Dedifferentiated amniotic fluid mesenchymal stem cell (primary cell): ENCODE results near the gene LAMP5.

ENCODE experiments used
- DNase-seq: peaks from one replicate; pipeline ENCODE4 v3.0.0-alpha.2; 2016; ENCODE audit errors: extremely low spot score

Gene LAMP5

GRCh38 chr20:9534025-9534424 is 19.6 kb downstream of the LAMP5 start:
- no peak for DNase-seq

- no peak for DNase-seq
These were observed 21.1 kb downstream of the LAMP5 start for GRCh38 chr20:9535449-9535848.

- DNase-seq: no peak
These were observed 28.8 kb downstream of the LAMP5 start for GRCh38 chr20:9543214-9543613.

- no peak for DNase-seq
These were observed 35.9 kb downstream of the LAMP5 start for GRCh38 chr20:9550283-9550682.

- DNase-seq: no peak
These were observed 36.5 kb downstream of the LAMP5 start for GRCh38 chr20:9550871-9551270.

GRCh38 chr20:9551808-9552550 is 37.6 kb downstream of the LAMP5 start:
- no peak for DNase-seq

- DNase-seq: no peak
These were observed 41.4 kb downstream of the LAMP5 start for GRCh38 chr20:9555781-9556180.

GRCh38 chr20:9557411-9557810 is 43.0 kb downstream of the LAMP5 start:
- no peak for DNase-seq

- DNase-seq: no peak
These were observed 51.6 kb downstream of the LAMP5 start for GRCh38 chr20:9565910-9566550.

GRCh38 chr20:9566977-9567376 is 52.6 kb downstream of the LAMP5 start:
- DNase-seq: no peak

GRCh38 chr20:9570612-9571011 is 56.2 kb downstream of the LAMP5 start:
- no peak for DNase-seq

- no peak for DNase-seq
These were observed 57.4 kb downstream of the LAMP5 start for GRCh38 chr20:9571783-9572182.

GRCh38 chr20:9572670-9573069 is 58.3 kb downstream of the LAMP5 start:
- DNase-seq: no peak

GRCh38 chr20:9573335-9574151 is 59.2 kb downstream of the LAMP5 start:
- no peak for DNase-seq

- DNase-seq: no peak
These were observed 59.8 kb downstream of the LAMP5 start for GRCh38 chr20:9574181-9574580.

GRCh38 chr20:9574776-9575175 is 60.4 kb downstream of the LAMP5 start:
- no peak for DNase-seq

- no peak for DNase-seq
These were observed 61.4 kb downstream of the LAMP5 start for GRCh38 chr20:9575836-9576235.

- DNase-seq: no peak
These were observed 62.3 kb downstream of the LAMP5 start for GRCh38 chr20:9576695-9577094.

GRCh38 chr20:9577397-9577796 is 63.0 kb downstream of the LAMP5 start:
- DNase-seq: no peak

- DNase-seq: no peak
These were observed 64.2 kb downstream of the LAMP5 start for GRCh38 chr20:9578594-9578993.
